Measurements from ENCODE around the gene DPM3. TPM values are rescaled to one million over a fixed set of nuclear protein-coding genes. Genes with fewer than 3 reads are reported as not detected.
"Not testable (repeated sequence)": the region's sequence is repeated elsewhere in the genome, so short reads cannot be mapped to it uniquely, and the experiment has no call there.

Gene DPM3
- total and polyA plus RNA-seq, 2 of the 13 experiments (the other 11 are each of a cell fraction or from before 2014, with no cell fraction given) = 23.2 to 53.4 TPM

DNA sequence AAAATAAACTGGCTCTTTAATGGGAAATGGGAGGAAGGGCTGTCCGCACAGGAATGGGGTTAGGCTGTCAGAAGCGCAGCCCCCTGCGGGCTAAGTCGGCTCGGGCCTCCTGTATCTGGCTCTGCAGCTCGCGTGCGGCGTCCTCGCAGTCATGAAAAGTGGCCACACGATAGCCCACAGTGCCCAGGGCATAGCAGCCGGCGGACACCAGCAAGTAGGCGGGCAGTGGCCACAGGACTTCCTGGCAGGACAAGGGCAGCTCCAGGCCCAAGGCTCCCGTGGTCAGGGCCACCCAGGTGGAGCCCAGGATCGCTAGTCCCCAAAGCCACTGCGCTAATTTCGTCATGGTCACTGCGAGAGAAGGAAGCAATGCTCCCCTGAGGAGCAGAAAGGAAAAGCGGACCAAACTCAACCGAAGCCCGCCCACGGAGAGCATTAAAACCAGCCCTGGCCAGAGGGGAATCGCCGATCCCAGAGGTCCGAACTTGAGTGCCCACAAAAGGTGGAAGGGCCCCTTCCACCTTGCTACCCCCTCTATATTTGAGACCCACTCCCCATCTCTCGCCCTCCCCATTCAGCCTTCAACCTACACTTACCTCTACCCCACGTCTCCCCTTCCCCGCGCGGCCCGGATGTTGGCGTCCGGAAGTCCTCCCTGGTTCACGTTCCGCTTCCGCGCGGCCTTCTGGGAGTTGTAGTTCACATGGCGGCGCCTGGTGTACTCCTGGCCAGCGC is at the start of gene DPM3 (continued):
- TF ChIP-seq, protein P1, sequence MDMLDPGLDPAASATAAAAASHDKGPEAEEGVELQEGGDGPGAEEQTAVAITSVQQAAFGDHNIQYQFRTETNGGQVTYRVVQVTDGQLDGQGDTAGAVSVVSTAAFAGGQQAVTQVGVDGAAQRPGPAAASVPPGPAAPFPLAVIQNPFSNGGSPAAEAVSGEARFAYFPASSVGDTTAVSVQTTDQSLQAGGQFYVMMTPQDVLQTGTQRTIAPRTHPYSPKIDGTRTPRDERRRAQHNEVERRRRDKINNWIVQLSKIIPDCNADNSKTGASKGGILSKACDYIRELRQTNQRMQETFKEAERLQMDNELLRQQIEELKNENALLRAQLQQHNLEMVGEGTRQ (IDR thresholded peaks at IDR 0.05; ENCODE audit: low read depth, low read length) = no peak
- TF ChIP-seq, protein P1 (CRISPR knock-in tag; IDR thresholded peaks at IDR 0.05; ENCODE audit: borderline replicate concordance) = 0 out of 2 replicates have a peak, but pooled peaks have one; percentile 14
- TF ChIP-seq HMGXB4 (CRISPR knock-in tag; IDR thresholded peaks at IDR 0.05; ENCODE audit: borderline replicate concordance in 1 of 2, low read depth in 1 of 2) (peak; percentile 53 to 54; a peak in 2 of 4 replicates), HCFC1 (IDR thresholded peaks at IDR 0.05; ENCODE audit: low read depth, low read length) (peak; percentile 94), ZNF605 (CRISPR knock-in tag; IDR thresholded peaks at IDR 0.05) (peak; percentile 96)

DNA sequence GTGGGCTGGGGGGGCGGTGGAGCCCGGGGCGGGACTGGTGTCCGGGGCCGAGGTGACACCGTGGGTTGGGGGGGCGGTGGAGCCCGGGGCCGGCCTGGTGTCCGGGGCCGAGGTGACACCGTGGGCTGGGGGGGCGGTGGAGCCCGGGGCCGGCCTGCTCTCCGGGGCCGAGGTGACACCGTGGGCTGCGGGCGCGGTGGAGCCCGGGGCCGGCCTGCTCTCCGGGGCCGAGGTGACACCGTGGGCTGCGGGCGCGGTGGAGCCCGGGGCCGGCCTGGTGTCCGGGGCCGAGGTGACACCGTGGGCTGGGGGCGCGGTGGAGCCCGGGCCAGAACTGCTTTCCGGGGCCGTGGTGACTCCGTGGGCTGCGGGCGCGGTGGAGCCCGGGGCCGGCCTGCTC is 49.6 kb upstream of the DPM3 start:
- H3K9me3 ChIP-seq (ENCODE audit: low read length); H3K36me3 ChIP-seq (replicated peaks in 1 of 2; ENCODE audit: control insufficient read depth in 1 of 2, insufficient read depth in 2 of 2, low read length in 2 of 2); ATAC-seq; CTCF ChIA-PET (ENCODE audit: low intra/inter-chr PET ratio, low total read pairs); H3K9ac ChIP-seq (ENCODE audit: insufficient read depth, low read depth, low read length); H3K79me2 ChIP-seq (ENCODE audit: insufficient read depth, low read length); H3K27ac ChIP-seq (ENCODE audit: extremely low read length, insufficient read depth, low read length); DNase-seq (ENCODE audit: low spot score); FAIRE-seq; H2AFZ ChIP-seq (ENCODE audit: low read length); H4K20me1 ChIP-seq (ENCODE audit: insufficient read depth, low read length); in situ Hi-C loops (cut with HindIII; ENCODE audit: extremely low pct_ligation_motif_present, low pct_unique_long_range_greater_than_20kb); H3K4me2 ChIP-seq (ENCODE audit: low read depth, low read length); POLR2A ChIA-PET; BruUV-seq (replicated peaks); intact Hi-C loops (cut with micrococcal nuclease; ENCODE audit: unreplicated experiment); H3K4me3 ChIP-seq (replicated peaks in 1 of 3; ENCODE audit: insufficient read depth in 1 of 3, low read depth in 2 of 3, low read length in 3 of 3): not testable (repeated sequence)
- WGBS (ENCODE audit: low lambda C conversion rate) = 85% methylated on average over 19 of the region's 45 CpGs
- H3K27me3 ChIP-seq (ENCODE audit: control insufficient read depth in 1 of 2, insufficient read depth in 2 of 2, low read length in 2 of 2) = peaks cover 4 to 52% of the 10 kb centered on the region in 2 experiments; a peak in 4 of 5 replicates
- H3K4me1 ChIP-seq (ENCODE audit: insufficient read depth, low read length) = peaks cover 32% of the 10 kb centered on the region
